T-helper 2 cell (primary cell): Measurements from ENCODE around the gene GLDC.
"Not testable (repeated sequence)": the region's sequence is repeated elsewhere in the genome, so short reads cannot be mapped to it uniquely, and the experiment has no call there.

Experiments
- DNase-seq, 5 experiments: peaks; one replicate each; pipeline versions ENCODE4 v3.0.0 to v3.0.0-alpha.2; 2012 to 2022

Gene GLDC

GRCh38 chr9:6565312-6565711, 80.2 kb downstream of the GLDC start:
- DNase-seq, result no peak

DNA sequence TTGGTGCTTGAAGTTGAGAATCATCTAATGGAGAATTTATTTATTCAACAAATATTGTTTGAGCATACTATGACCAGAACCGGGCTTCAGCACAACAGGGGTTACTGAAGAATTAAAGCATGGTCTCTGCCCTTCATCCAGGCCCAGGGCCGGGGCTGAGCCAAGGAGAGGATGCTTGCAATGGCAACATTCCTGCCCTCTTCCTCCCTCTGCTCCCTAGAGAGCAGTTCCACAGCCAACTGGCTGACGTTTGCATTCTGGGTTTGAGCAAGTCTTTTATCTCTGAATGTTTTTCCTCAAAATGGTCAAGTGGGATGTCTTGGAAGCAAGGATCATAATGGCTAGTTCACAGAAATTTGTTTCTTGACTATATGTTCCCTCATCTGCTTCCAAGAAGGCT, 80.7 kb downstream of the GLDC start:
- no peak for DNase-seq

DNA sequence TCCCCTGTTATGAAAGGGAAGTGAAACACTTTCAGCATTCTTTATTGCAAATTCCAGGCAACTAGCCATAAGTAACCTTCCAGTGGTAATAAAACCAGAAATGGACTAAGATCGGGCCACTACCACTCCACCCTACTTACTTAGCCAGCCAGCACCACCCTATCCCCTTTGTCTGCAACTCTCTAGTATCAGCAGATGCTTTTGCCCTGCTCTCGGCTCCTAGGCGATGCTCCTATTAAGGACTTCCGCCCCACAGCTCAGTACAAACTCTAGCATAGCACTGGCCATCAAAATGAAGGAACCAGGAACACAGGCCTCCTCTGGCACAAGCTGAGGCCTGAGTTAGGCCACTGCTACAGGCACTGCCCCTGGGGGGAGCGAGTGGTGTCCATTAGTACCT, 81.2 kb downstream of the GLDC start:
- DNase-seq, result no peak

GRCh38 chr9:6562871-6563430, 82.6 kb downstream of the GLDC start:
- no peak for DNase-seq

- DNase-seq, result no peak
Observed at GRCh38 chr9:6562201-6562600, 83.3 kb downstream of the GLDC start.

- DNase-seq, result no peak
Observed at GRCh38 chr9:6557883-6558616, 87.5 kb downstream of the GLDC start.

DNA sequence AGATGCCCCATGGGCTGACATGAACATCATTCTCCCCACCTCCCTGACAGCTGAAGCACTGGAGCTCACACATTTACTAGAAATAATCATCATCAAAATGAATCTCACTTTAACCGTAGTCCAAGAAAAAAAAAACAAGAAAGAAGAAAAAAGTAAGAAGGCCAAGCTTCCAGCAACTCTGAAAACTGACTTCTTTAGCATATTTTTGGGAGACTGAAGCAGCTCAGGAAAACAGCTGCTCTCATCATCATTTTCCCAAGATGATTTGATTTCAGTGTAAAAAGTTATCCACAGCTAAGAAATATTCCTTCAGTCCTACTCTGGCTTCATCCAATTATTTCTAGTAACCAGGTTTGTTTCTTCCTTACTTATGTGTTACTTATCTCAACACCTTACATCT, 91.7 kb downstream of the GLDC start:
- no peak for DNase-seq

- no peak for DNase-seq
Observed at GRCh38 chr9:6552498-6553121, 92.9 kb downstream of the GLDC start.

GRCh38 chr9:6552033-6552432, 93.5 kb downstream of the GLDC start:
- DNase-seq, result no peak

DNA sequence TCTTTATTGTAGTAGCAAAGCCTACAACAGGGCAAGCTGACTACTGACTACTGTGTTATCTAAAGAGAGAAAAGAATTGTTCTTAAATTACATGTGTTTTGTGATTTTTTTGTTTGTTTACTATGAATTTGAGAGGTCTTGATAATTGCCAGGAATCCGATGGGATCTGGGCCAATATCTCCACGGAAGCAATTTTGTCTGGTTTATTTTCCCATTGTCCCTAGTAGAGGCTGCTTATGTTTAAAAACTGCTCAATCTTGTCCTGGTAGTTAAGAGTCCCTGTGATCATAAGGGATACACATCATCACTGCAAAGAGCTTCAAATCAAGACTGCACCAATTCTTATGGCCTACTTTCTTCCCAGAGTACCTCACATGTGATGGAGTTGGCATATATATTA, 94.4 kb downstream of the GLDC start:
- no peak for DNase-seq

GRCh38 chr9:6549106-6549800, 96.3 kb downstream of the GLDC start:
- DNase-seq, result no peak

- no peak for DNase-seq
Observed at GRCh38 chr9:6545017-6545691, 100.4 kb downstream of the GLDC start.

- DNase-seq, result no peak
Observed at GRCh38 chr9:6543204-6543603, 102.3 kb downstream of the GLDC start.

GRCh38 chr9:6542617-6543016, 102.9 kb downstream of the GLDC start:
- DNase-seq, result not testable (repeated sequence)

GRCh38 chr9:6538666-6539071, 106.9 kb downstream of the GLDC start:
- DNase-seq, result no peak

- no peak for DNase-seq
Observed at GRCh38 chr9:6535594-6535993, 109.9 kb downstream of the GLDC start.

GRCh38 chr9:6525326-6526045, 120.0 kb downstream of the GLDC start:
- DNase-seq, result no peak

DNA sequence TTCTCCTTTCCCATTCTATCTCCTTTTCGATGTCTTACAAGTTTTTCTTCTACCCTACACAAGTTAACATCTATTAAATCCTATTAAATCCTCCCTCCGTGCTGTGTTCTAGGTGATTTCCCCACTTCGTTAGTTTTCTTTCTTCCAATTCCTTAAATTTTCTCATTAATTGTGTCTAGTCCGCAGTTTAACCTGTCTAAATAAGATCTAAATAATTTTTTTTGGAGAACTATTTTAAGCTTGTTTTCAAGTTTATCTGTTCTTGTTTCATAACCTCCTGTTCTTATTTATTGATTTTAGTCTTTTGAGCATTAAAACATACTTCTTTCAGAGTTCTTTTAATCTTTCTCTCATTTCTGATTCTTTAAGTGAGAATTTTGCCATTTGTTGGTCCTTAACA, 123.3 kb downstream of the GLDC start:
- no peak for DNase-seq

DNA sequence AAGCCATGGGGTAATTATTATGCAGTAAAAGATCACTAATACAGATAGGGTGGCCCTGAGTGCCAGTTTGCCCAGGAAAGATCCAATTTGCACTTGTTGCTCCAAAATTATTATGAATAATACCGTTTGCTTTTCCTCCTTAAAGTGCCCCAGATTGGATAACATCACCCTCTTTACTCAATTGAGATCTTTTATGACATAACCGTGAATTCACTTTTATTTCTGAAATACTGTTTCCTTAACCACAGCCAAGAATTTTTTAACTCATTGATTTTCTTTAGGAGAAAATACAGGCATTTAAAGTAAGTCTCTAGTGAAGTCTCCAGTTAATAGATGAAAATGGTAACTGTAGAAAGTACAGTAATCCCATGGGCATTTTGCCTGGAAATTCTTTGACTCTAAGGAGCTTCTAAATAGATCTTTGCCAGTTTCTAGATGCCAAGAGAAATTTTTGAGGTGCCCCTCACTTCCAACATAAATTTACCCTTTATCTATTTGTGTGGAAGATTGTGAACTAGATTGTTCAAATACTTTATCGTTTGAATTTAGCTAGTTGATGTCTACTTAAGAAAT, 133.4 kb downstream of the GLDC start:
- DNase-seq, result no peak

DNA sequence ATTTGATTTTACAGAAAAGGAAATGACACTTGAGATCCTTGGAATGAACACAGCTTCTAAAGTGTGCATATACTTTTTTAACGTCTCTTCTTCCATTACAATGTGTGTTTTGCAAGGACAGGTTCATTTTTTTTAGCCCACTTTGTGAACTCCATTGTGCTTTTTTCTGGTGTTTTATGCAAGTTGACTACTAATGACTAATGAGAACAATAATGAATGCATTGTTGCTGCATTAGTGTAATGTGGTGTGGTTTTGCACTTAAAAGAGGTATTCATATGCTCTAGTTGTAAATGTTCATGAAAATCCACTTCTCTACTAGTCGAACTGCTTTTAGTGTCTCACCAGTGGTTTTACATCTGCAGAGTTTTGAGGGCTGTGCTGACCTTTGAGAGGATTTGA, 139.0 kb downstream of the GLDC start:
- no peak for DNase-seq

DNA sequence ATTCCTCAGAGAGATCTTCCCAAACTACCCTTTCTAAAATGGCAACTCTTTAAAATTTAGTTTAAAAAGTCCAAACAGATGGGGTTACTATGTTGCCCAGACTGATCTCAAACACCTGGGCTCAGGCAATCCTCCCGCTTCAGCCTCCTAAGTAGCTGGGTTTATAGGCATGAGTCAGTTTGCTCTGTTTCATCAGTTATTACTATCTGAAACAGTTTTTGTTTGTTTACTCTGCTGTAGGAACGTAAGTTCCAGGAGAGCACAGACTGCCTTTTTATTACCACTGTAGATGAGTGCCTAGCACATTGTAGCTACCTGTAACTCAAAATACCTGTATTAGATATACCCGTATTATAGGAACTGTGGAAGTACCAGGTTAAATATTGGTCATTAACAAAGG, 143.1 kb downstream of the GLDC start:
- no peak for DNase-seq
